NOMO-1 (cell line): Measurements from ENCODE around the gene MLANA.

ENCODE experiments used
- DNase-seq, 2 experiments: peaks; one replicate each; lab custom pipeline; 2025; ENCODE audit not compliant: unreplicated experiment in 2 of 2; lab: John Stamatoyannopoulos, UW

MLANA gene, protein sequence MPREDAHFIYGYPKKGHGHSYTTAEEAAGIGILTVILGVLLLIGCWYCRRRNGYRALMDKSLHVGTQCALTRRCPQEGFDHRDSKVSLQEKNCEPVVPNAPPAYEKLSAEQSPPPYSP

DNA sequence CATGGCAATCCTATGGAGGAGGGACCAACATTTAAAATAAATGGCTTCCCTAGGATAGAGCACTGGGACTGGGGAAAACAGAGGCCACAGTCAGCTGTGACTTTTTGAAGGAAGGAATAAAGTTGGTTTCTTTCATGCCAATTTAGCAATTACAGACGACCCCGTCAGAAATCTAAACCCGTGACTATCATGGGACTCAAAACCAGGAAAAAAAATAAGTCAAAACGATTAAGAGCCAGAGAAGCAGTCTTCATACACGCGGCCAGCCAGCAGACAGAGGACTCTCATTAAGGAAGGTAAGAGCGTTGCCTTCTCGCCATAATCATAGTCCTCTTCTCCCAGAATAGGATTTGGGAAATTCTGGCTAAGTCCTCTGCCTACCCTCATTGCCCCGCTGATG is at the start of gene MLANA:
TSS of gene MLANA (plus strand) at position 249 of the 400 bp plus-strand sequence. CDS start 1,586 bp downstream, outside the sequence.
- no peak for DNase-seq

DNA sequence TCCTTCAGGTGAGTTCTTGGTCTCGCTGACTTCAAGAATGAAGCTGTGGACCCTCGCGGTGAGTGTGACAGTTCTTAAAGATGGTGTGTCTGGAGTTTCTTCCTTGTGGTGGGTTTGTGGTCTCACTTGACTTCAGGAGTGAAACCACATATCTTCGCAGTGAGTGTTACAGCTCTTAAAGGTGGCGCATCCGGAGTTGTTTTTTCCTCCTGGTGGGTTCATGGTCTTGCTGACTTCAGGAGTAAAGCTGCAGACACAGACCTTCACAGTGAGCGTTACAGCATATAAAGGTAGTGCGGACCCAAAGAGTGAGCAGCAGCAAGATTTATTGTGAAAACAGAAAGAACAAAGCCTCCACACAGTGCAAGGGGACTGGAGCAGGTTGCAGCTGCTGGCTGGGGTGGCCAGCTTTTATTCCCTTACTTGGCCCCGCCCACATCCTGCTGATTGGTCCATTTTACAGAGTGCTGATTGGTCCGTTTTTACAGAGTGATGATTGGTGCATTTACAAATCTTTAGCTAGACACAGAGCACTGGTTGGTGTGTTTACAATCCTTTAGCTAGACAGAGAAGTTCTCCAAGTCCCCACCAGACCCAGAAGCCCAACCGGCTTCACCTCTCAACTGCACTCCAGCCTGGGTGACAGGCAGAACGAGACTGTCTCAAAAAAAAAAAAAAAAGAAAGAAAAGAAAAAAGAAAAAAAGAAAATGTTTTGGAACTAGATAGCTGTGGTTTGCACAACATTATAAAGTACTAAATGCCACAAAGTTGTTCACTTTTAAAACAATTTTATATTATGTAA is 48.7 kb upstream of the MLANA start:
- DNase-seq: no peak

DNA sequence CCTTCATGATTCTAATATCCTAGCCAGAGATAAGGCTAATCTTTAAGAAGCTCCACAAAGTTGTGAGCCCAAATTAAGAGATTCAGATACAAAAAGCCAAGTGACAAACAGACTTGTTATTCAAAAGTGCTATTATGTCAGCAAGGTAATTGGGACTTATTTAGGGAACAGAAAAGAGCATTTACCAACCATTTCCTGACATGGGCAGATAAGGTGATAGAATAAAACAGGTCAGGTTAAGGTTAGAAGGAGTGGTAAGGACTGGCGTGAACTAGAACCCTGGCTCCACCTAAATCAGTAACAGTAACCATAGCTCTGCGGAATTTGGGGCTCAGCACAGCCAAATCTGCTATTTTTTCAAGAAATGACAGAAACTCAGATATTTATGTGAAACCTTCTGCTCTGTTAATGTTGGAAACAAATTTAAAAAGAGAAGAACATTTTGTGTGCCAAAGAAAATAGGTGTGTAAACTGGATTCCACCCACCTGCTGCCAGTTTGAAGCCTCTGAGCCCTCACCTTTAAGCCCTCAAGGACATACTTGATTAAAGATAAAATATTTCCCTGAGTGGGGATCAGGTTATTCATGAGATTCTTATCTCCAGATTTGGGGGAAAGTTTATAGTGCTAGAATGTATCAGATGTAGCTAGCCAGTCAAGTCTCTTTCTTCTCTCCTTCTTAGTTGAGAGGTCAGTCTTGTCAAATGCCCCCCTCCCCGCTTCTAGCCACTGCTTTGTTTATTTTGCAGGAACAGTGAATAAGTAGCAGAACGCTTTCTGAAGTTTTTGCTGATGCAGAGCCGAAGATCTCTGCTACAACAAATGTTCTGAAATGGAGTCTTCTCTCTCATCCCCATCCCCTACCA is 47.5 kb upstream of the MLANA start:
- DNase-seq: no peak

DNA sequence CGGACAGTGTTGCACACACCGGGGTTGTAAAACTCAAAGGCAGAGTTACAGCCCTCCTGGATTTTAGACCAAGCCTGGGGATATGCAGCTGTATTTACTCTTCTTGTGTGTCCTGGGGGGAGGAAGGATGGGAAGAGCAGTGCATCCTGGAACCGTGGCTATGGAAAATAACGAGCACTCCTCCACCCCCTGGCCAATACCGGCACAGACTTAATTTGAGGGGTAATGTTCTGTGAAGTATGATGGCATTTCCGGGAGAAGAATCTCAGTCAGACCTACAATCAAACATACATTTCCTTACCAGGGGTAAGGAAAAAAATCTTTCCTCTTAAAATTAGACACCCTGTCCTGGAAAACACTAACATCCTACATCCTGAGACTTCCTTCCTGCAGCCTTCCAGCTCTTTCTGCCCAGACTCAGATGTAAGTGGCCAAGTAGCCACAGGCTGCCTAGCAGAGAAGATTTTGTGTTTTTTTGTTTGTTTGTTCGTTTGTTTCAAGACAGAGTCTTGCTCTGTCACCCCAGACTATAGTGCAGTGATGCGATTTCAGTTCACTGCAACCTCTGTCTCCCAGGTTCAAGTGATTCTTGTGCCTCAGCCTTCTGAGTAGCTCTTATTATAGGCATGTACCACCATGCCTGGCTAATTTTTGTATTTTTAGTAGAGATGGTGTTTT is 46.8 kb upstream of the MLANA start:
- DNase-seq: no peak

DNA sequence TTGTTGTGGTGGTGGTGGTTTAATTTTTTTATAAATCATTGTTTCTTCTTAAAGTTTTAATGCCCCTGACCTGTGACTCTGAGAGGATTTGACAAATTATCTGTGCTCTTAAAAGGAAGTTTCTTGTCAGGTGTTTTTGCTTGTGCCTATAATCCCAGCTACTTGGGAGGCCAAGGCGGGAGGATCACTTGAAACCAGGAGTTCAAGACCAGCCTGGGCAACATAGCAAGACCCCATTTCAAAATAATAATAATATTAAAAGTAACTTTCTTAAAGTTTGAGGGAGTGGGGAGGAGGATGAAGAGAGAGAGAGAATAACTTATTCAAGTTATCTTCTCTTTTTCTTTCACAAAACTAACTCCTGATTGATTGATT is 45.5 kb upstream of the MLANA start:
- no peak for DNase-seq

DNA sequence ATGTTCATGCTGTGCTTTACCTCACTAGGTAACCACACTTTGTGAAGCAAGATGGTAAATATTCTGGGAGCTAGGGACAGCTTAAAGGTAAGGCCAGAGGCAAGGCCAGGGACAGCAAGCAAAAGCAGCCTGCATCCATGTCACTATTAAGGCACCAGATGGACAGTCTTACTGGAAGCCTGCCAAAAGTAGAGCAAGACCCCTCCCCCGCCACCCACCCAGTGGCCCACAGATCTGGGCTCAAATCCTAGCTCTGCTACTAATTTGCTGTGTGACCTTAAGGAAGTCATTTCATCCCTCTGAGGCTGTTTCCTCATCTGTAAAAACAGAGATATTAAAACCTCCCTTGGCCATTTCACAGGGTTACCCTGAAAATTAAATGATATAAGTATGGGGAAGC is 44.6 kb upstream of the MLANA start:
- DNase-seq: peak in 1 of 2 experiments; percentile 0

DNA sequence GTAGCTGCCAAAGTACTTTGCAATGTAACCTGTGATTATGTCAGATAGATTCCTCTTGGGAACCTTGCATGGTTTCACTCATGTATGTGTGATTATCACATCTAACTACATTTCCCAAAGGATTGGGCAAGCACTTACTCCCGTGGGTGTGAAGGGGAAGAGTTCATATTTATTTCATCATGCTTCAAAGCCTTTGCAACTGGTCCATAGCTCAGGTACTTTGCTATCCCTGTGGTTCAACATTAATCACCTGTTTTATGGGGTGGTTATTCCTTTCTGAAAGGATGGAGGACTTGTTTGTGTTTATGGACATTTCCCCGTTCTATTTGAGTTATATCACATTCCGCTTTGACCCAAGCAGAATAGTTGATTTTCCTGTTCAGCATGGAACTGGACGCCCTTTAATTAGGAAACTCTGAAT is 44.2 kb upstream of the MLANA start:
- DNase-seq: no peak

DNA sequence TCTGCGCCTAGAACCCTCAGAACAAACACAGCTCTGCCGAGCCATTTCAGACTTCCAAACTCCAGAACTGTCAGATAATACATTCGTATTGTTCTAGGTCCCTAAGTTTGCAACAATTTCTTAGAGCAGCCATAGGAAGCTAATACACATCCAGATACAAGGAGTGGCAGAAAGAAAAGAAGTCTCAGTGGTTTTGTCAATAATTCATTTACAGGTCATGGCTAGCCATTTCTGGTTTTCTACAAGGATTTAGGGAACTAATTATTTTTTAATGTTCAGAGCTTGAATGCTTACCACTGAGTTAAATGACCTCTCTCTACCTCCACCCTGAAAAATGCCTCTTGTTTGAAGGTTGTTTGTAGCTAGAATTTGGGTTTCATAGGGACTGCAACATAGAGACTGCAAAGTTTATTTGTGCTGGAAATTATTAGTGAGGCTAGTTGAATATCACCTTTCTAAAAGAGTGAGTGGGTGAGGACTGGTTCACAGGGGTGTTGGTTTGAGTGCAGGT is 42.3 kb upstream of the MLANA start:
- DNase-seq: peak in 1 of 2 experiments; percentile 21

DNA sequence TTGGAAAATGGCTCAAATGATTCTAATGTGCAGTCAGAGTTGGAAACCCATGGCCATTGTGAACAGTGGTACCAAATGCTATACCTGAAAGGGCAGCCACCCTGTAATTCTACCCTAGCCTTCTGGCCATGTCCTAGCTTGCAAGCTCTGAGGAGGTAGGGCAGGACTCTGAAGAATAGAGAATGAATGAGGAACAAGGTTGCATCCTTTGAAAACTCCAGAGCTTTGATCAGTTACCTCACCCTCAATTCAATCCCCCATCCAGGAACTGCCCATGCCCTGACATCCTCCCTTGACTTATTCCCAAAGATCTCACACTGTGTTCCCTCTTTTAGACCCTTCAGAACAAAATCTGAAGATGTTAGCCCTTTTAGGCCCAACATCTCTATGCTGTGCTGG is 40.0 kb upstream of the MLANA start:
- peak in 1 of 2 experiments; percentile 1 for DNase-seq

DNA sequence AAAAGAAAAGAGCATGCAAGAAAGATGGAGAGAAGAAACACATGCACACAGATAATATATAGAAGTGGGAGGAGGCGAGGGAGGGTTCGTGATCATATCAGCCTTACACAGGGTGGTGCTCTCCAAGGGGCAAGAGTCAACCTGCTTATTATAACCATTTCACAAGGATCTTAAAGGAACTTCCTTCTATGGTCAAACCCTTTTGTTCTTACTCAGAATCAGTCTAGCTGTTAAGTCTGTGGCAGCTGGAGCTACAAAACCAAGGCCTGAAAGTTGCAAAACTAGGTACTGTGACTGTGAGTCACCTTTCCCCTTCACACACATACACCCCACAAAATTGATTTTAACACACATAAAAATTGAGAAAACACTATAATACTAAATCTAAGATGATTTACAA is 39.2 kb upstream of the MLANA start:
- peak; percentile 54 to 88 for DNase-seq

DNA sequence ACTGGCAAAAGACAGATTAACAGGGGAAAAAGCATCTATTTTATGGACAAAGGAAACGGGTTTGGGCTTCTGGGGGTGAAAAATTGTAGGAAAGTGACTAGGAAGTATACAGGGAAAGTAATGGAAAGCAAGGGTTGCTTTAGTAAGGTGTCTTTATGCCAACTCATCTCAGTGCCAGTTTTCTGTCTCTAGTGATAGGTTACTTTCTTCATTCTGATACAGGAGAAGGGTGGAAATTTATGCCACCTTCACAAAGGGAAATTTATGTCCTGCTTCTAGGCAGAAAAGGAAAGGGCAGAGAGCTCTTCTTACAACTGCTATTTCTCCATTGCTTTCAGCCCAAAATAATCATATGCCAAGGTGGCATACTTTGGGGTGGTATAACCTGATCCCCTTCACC is 37.7 kb upstream of the MLANA start:
- no peak for DNase-seq

DNA sequence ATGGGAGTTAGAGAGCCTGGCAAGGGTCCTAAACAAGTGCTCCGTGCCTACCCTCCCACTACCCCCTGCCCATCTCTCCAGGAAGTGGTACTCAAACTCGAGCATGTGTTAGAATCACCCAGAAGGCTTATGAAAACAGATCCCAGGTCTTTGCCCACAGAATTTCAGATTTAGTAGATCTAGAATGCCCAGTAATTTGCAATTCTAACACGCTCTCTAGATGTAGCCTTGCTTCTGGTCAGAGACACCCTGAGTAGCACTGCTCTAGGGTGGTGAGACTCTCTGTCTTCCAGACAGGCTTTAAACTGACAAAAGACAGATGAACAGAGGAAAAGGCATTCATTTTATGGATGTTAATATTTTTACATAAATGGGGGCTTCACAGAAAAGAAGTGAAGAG is 37.1 kb upstream of the MLANA start:
- no peak for DNase-seq

DNA sequence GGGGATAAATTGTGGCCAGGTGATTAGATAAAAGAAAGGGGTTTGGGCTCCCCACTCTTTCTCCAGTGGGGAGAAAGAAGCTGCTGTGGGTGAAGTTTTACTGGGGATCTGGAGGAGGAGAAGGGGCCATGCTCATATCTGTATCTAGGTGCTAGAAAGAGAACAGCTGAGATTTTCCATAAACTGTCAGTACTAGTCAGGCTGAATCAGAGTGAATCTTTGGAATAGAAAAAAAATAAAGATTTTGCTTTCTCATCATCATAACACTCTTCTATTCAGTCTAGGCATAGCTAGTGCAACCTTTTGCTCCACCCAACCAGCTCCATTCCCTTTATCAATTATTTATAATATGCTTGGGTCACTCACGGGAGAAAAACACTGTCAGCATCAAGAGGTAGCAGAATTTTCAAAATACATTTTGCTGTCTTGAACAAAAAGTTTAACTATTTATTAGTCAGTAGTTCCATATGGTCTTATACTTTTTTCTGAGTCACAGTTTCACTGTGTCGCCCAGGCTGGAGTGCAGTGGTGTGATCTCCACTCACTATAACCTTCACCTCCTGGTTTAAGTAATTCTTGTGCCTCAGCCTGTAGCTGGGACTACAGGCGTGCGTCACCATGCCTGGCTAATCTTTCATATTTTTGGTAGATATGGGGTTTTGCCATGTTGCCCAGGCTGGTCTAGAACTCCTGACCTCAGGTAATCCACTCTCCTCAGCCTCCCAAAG is 36.5 kb upstream of the MLANA start:
- DNase-seq: no peak

DNA sequence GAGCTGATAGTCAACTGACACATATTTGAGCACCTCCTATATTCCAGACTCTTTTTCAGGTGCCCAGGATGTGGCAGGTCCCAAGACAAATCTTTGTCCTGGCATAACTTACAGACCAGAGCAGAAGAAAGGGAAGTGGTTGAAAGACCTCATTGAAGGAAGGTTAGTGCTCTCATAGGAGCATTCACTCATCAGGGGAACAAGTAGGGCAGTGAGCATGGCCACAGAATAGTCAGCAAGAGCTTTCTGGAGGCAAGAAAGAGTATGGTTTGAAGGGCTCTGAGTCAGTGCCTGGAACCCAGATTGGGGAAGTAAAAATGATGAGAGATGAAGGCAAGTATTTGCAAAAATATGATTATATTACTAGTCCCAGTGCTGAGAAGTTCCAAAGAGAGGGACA is 32.8 kb upstream of the MLANA start:
- DNase-seq: peak; percentile 21 to 66

DNA sequence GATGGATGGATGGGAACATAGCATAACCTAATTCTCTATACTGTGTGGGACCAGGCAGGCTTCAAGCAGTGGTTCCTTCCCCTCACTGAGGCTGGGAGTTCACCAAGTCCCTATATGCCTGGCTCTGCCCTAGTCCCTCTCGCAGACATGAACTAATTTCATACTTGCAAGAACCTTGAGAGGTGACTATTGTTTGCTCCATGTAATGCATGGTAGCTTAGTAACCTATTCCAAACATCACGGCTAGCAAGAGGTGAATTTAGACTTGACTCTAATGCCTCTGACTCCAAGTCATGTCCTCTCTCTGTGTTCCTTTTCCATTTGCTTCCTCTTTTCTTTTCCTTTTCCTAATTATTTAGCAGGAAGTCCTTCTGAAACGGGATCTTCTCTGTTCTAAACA is 31.9 kb upstream of the MLANA start:
- DNase-seq: no peak

DNA sequence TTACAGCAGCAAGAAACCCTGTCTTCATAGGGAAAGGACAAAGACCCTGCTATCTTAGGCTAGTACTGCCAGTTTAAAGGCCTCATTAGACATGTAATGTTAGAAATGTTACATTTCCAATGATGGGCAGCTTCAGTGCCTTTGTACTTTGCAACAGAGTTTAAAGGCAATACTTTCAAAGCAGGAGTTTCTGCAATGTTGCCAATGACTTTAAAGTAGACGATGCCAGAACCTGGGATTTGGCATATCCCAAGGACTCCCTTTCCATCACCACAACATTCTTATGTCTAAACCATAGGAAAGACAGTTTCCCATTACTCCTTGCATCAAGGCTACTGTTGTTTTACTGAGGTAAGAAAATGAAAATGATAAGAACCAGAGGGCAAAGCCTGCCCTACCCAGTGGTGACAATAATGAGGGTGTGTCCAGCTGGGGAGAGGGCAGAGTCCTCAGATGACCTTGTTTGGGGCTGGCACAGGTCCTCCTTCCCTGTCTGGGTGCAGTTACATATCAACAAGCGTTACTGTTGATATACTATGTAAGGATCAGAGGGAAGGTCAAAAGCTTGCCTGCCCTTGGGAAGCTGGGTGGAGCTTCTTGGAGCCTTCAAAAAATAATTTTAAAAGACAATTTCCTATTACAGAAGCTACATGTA is 27.5 kb upstream of the MLANA start:
- no peak for DNase-seq

DNA sequence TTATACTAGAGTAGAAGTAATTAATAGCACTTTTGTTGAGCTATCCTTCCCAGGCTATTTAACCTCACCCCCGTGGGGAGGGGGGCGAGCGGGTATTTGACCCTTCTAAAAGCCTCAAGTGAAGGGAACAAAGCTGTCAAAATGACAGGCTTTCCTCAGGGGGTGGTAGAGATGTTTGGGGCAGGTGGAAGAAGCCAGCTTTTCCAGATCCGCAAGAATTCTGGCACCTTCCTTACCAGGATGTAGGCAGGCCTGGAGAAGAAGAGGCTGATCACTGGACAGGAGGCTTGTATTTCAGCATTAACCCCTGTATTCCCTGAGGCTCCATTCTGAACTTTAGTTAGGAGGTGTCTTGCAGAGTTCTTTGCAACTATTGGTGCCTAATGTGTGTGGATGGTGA is 26.2 kb upstream of the MLANA start:
- DNase-seq: no peak

DNA sequence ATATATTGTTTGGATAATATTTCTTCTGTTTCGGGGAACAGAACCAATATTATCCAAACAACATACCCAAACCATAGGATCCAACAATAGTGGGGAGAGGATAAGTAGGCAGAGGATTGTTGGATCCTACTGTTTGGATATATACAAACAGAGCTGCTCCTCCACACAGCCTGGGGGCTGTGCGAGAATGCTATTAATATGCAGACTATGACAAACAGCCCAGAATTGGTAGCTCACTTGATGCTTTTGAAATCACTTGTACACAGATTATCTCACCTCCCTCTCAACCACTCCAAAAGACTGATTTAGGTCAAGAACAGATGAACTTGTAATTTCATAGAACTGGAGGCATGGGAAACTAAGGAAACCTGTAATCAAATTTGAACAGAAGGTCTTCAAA is 24.4 kb upstream of the MLANA start:
- DNase-seq: no peak

DNA sequence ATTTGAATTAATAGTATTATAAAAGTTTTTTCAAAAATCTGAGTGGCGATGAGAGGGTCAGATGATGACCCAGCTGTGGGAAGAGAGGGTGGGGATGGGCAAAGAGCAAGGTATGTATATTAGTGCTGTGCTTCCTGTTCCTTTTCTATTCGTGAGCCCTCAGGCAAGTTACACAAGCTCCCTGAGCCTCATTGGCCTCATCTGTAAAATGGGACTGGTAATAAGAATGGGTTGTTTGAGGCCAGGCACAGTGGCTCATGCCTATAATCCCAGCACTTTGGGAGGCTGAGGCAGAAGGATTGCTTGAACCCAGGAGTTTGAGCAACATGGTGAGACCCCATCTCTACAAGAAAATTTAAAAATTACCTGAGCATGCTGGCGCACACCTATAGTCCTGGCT is 24.0 kb upstream of the MLANA start:
- no peak for DNase-seq

DNA sequence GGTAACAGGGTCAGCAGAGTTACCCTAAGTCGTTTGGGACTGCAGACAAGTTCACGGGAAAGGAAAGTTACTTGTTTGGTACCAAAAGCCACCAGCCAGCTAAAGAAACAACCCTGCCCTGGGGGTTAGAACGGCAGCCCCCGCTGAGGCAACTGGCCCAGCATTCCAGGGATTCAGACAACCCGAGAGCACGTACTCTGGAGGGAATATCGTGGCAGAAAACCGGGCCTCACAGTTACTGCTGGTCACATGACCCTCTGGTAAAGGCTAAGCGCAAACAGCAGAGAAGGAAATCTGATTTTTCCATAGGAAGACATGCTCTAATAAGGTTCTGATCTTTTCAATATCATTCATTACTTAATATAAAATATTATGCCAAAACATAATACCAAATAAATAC is 22.5 kb upstream of the MLANA start:
- DNase-seq: no peak
